Effector memory CD4-positive, alpha-beta T cell (primary cell): ENCODE measurements around the gene CFAP221.
"Not testable (repeated sequence)": the region's sequence is repeated elsewhere in the genome, so short reads cannot be mapped to it uniquely, and the experiment has no call there.

Experiments
- DNase-seq, 3 donors: peaks; one replicate each; pipeline ENCODE4 v3.0.0-alpha.2; 2020
- H3K27ac ChIP-seq: 2 replicates; pipeline ENCODE4 v1.7.0; 2013; ENCODE audit warnings: mild to moderate bottlenecking, low read length, moderate library complexity; ENCODE audit not compliant: insufficient read depth, poor library complexity, severe bottlenecking
- H3K27me3 ChIP-seq: replicated peaks from 2 replicates; pipeline ENCODE4 v1.7.0; 2013; ENCODE audit warnings: mild to moderate bottlenecking, low read length; ENCODE audit not compliant: insufficient read depth, control insufficient read depth, poor library complexity, severe bottlenecking
- H3K36me3 ChIP-seq: 2 replicates; pipeline ENCODE4 v1.7.0; 2013; ENCODE audit warnings: mild to moderate bottlenecking, low read length, moderate library complexity; ENCODE audit not compliant: control insufficient read depth, insufficient read depth
- H3K4me1 ChIP-seq: 2 replicates; pipeline ENCODE4 v1.7.0; 2013; ENCODE audit warnings: low read length, mild to moderate bottlenecking; ENCODE audit not compliant: control insufficient read depth, insufficient read depth, poor library complexity, severe bottlenecking
- H3K4me3 ChIP-seq: 2 replicates; pipeline ENCODE4 v1.7.0; 2013; ENCODE audit warnings: low read length, low read depth, mild to moderate bottlenecking; ENCODE audit not compliant: insufficient read depth, poor library complexity, severe bottlenecking
- H3K9me3 ChIP-seq: 2 replicates; pipeline ENCODE4 v1.7.0; 2013; ENCODE audit warnings: mild to moderate bottlenecking, low read length, moderate library complexity; ENCODE audit not compliant: control insufficient read depth

CFAP221 gene

GRCh38 chr2:119605096-119605495 is 60.8 kb downstream of the CFAP221 start:
- DNase-seq = no peak
- H3K9me3 ChIP-seq = no peaks in the 10 kb centered on the region
- no peaks in the 10 kb centered on the region for H3K27me3 ChIP-seq
- H3K4me3 ChIP-seq = no peak overlapping the region
- no peaks in the 10 kb centered on the region for H3K36me3 ChIP-seq
- no peaks in the 10 kb centered on the region for H3K4me1 ChIP-seq
- no peak overlapping the region for H3K27ac ChIP-seq

GRCh38 chr2:119606674-119607073 is 62.4 kb downstream of the CFAP221 start:
- Histone ChIP-seq H3K27ac (no peak overlapping the region), H3K36me3 (no peaks in the 10 kb centered on the region), H3K9me3 (no peaks in the 10 kb centered on the region), H3K4me3 (no peak overlapping the region), H3K4me1 (no peaks in the 10 kb centered on the region), H3K27me3 (no peaks in the 10 kb centered on the region)
- no peak for DNase-seq

GRCh38 chr2:119608553-119608952 is 64.3 kb downstream of the CFAP221 start:
- H3K27ac ChIP-seq = no peak overlapping the region

GRCh38 chr2:119609337-119609736 is 65.1 kb downstream of the CFAP221 start:
- Histone ChIP-seq H3K9me3 (no peaks in the 10 kb centered on the region), H3K4me3 (no peak overlapping the region), H3K27ac (no peak overlapping the region), H3K27me3 (no peaks in the 10 kb centered on the region), H3K4me1 (no peaks in the 10 kb centered on the region), H3K36me3 (no peaks in the 10 kb centered on the region)
- no peak for DNase-seq

More at GRCh38 chr2:119608553-119608952, 64.3 kb downstream of the CFAP221 start:
- Histone ChIP-seq H3K9me3 (no peaks in the 10 kb centered on the region), H3K36me3 (no peaks in the 10 kb centered on the region), H3K27me3 (no peaks in the 10 kb centered on the region), H3K4me3 (no peak overlapping the region), H3K4me1 (no peaks in the 10 kb centered on the region)
- no peak for DNase-seq

- H3K4me3 ChIP-seq, H3K27ac ChIP-seq, H3K9me3 ChIP-seq, DNase-seq, H3K27me3 ChIP-seq, H3K36me3 ChIP-seq, H3K4me1 ChIP-seq: not testable (repeated sequence)
Measured at GRCh38 chr2:119614140-119614539, 69.9 kb downstream of the CFAP221 start.

GRCh38 chr2:119616421-119616820 is 72.2 kb downstream of the CFAP221 start:
- Histone ChIP-seq H3K4me3 (no peak overlapping the region), H3K36me3 (no peaks in the 10 kb centered on the region), H3K27ac (no peak overlapping the region), H3K9me3 (no peaks in the 10 kb centered on the region), H3K4me1 (no peaks in the 10 kb centered on the region), H3K27me3 (no peaks in the 10 kb centered on the region)
- no peak for DNase-seq

- Histone ChIP-seq H3K27ac (no peak overlapping the region), H3K4me3 (no peak overlapping the region), H3K4me1 (no peaks in the 10 kb centered on the region), H3K36me3 (no peaks in the 10 kb centered on the region), H3K27me3 (no peaks in the 10 kb centered on the region), H3K9me3 (no peaks in the 10 kb centered on the region)
- no peak for DNase-seq
Measured at GRCh38 chr2:119617455-119617854, 73.2 kb downstream of the CFAP221 start.

GRCh38 chr2:119618725-119619124 is 74.5 kb downstream of the CFAP221 start:
- not testable (repeated sequence) for H3K27ac ChIP-seq, DNase-seq, H3K4me3 ChIP-seq, H3K4me1 ChIP-seq, H3K36me3 ChIP-seq, H3K9me3 ChIP-seq, H3K27me3 ChIP-seq

- no peaks in the 10 kb centered on the region for H3K36me3 ChIP-seq
- H3K27me3 ChIP-seq = no peaks in the 10 kb centered on the region
- no peak for DNase-seq
- no peaks in the 10 kb centered on the region for H3K9me3 ChIP-seq
- no peaks in the 10 kb centered on the region for H3K4me1 ChIP-seq
- no peak overlapping the region for H3K27ac ChIP-seq
- no peak overlapping the region for H3K4me3 ChIP-seq
Measured at GRCh38 chr2:119625226-119625625, 81.0 kb downstream of the CFAP221 start.

GRCh38 chr2:119629323-119629825 is 85.1 kb downstream of the CFAP221 start:
- no peak for DNase-seq
- H3K36me3 ChIP-seq = no peaks in the 10 kb centered on the region
- no peaks in the 10 kb centered on the region for H3K9me3 ChIP-seq
- H3K4me3 ChIP-seq = no peak overlapping the region
- H3K4me1 ChIP-seq = no peaks in the 10 kb centered on the region
- no peak overlapping the region for H3K27ac ChIP-seq
- no peaks in the 10 kb centered on the region for H3K27me3 ChIP-seq

GRCh38 chr2:119630121-119630520 is 85.9 kb downstream of the CFAP221 start:
- H3K27ac ChIP-seq = no peak overlapping the region
- H3K4me3 ChIP-seq = no peak overlapping the region
- DNase-seq = no peak
- H3K27me3 ChIP-seq = no peaks in the 10 kb centered on the region
- no peaks in the 10 kb centered on the region for H3K4me1 ChIP-seq
- no peaks in the 10 kb centered on the region for H3K9me3 ChIP-seq
- no peaks in the 10 kb centered on the region for H3K36me3 ChIP-seq
